Measurements from ENCODE around the gene CCDC154.

- TF ChIP-seq GATA3 (IDR thresholded peaks at IDR 0.05; ENCODE audit: low read depth, low read length) (no peak), GATA2 (IDR thresholded peaks at IDR 0.05; ENCODE audit: low read depth, low read length) (no peak)
These were observed 2.1 kb upstream of the CCDC154 start for GRCh38 chr16:1446296-1447080.

Measured in SH-SY5Y (cell line).